ENCODE results near the gene KLHDC8A.

Gene KLHDC8A

GRCh38 chr1:205396967-205397616, 40.4 kb upstream of the KLHDC8A start:
- Histone ChIP-seq H3K79me1 (ENCODE audit: low read depth, low read length) (no peaks in the 10 kb centered on the region), H2BK120ac (ENCODE audit: low read depth, low read length) (no peak overlapping the region), H2BK5ac (ENCODE audit: low read length) (no peak overlapping the region), H2AFZ (ENCODE audit: low read length) (no peak overlapping the region), H3K27me3 (ENCODE audit: control insufficient read depth in 3 of 3, insufficient read depth in 3 of 3, low read depth in 1 of 3, low read length in 3 of 3) (peaks cover 0 to 3% (median 0%) of the 10 kb centered on the region in 3 experiments), H2BK12ac (ENCODE audit: low read length) (no peak overlapping the region), H3K36me3 (replicated peaks in 1 of 2; ENCODE audit: control insufficient read depth in 2 of 2, insufficient read depth in 2 of 2, low read length in 2 of 2) (peaks cover 0 to 4% of the 10 kb centered on the region in 2 donors), H3K23ac (ENCODE audit: low read depth, low read length, poor library complexity) (no peak overlapping the region), H3K4me1 (ENCODE audit: control insufficient read depth in 2 of 2, insufficient read depth in 1 of 2, low read depth in 1 of 2, low read length in 2 of 2) (no peaks in the 10 kb centered on the region), H3K9me3 (replicated peaks in 1 of 2; ENCODE audit: control insufficient read depth in 2 of 2, insufficient read depth in 1 of 2, low read depth in 1 of 2, low read length in 2 of 2) (peaks cover 0 to 2% of the 10 kb centered on the region in 2 donors), H2AK5ac (ENCODE audit: low read depth, low read length) (no peak overlapping the region), H3K4me2 (ENCODE audit: insufficient read depth, low read length, poor library complexity, severe bottlenecking) (no peak overlapping the region), H4K8ac (ENCODE audit: low read depth, low read length) (no peak overlapping the region), H4K91ac (ENCODE audit: low read depth, low read length, poor library complexity) (no peak overlapping the region), H3K4me3 (ENCODE audit: low read length in 2 of 2) (no peak overlapping the region), H3K27ac (replicated peaks; ENCODE audit: low read length) (no peak overlapping the region), H3K14ac (ENCODE audit: low read length) (no peak overlapping the region), H2BK15ac (ENCODE audit: low read length) (no peak overlapping the region), H3K9ac (ENCODE audit: low read depth, low read length, poor library complexity) (no peak overlapping the region), H3K18ac (ENCODE audit: low read length) (no peak overlapping the region), H3K4ac (ENCODE audit: low read length) (no peak overlapping the region)
- DNase-seq (ENCODE audit: low spot score): peak; percentile 47
- no CpG with 5 or more reads among the region's 6 CpGs for WGBS, 2 donors (ENCODE audit: extremely low coverage in 2 of 2, insufficient read length in 2 of 2, insufficient replicate concordance in 1 of 2)

GRCh38 chr1:205395616-205396015, 38.9 kb upstream of the KLHDC8A start:
- H2BK12ac ChIP-seq (ENCODE audit: low read length): no peak overlapping the region
- H3K9me3 ChIP-seq (replicated peaks in 1 of 2; ENCODE audit: control insufficient read depth in 2 of 2, insufficient read depth in 1 of 2, low read depth in 1 of 2, low read length in 2 of 2): peaks cover 0 to 2% of the 10 kb centered on the region in 2 donors
- no peak overlapping the region for H2BK5ac ChIP-seq (ENCODE audit: low read length)
- no peak overlapping the region for H2BK120ac ChIP-seq (ENCODE audit: low read depth, low read length)
- DNase-seq (ENCODE audit: low spot score): no peak
- H2BK15ac ChIP-seq (ENCODE audit: low read length): no peak overlapping the region
- no peak overlapping the region for H3K14ac ChIP-seq (ENCODE audit: low read length)
- WGBS, 2 donors (ENCODE audit: extremely low coverage in 2 of 2, insufficient read length in 2 of 2, insufficient replicate concordance in 1 of 2): no CpG with 5 or more reads among the region's 3 CpGs
- peaks cover 0 to 5% (median 0%) of the 10 kb centered on the region in 3 experiments for H3K27me3 ChIP-seq (ENCODE audit: control insufficient read depth in 3 of 3, insufficient read depth in 3 of 3, low read depth in 1 of 3, low read length in 3 of 3)
- no peak overlapping the region for H3K23ac ChIP-seq (ENCODE audit: low read depth, low read length, poor library complexity)
- no peak overlapping the region for H3K4me3 ChIP-seq (ENCODE audit: low read length in 2 of 2)
- no peak overlapping the region for H4K91ac ChIP-seq (ENCODE audit: low read depth, low read length, poor library complexity)
- no peak overlapping the region for H2AFZ ChIP-seq (ENCODE audit: low read length)
- no peak overlapping the region for H3K4me2 ChIP-seq (ENCODE audit: insufficient read depth, low read length, poor library complexity, severe bottlenecking)
- no peaks in the 10 kb centered on the region for H3K79me1 ChIP-seq (ENCODE audit: low read depth, low read length)
- no peak overlapping the region for H4K8ac ChIP-seq (ENCODE audit: low read depth, low read length)
- H3K9ac ChIP-seq (ENCODE audit: low read depth, low read length, poor library complexity): no peak overlapping the region
- H3K4ac ChIP-seq (ENCODE audit: low read length): no peak overlapping the region
- no peaks in the 10 kb centered on the region for H3K4me1 ChIP-seq (ENCODE audit: control insufficient read depth in 2 of 2, insufficient read depth in 1 of 2, low read depth in 1 of 2, low read length in 2 of 2)
- peaks cover 0 to 4% of the 10 kb centered on the region in 2 donors for H3K36me3 ChIP-seq (replicated peaks in 1 of 2; ENCODE audit: control insufficient read depth in 2 of 2, insufficient read depth in 2 of 2, low read length in 2 of 2)
- no peak overlapping the region for H3K18ac ChIP-seq (ENCODE audit: low read length)
- no peak overlapping the region for H3K27ac ChIP-seq (replicated peaks; ENCODE audit: low read length)
- no peak overlapping the region for H2AK5ac ChIP-seq (ENCODE audit: low read depth, low read length)

- Histone ChIP-seq H3K36me3 (replicated peaks in 1 of 2; ENCODE audit: control insufficient read depth in 2 of 2, insufficient read depth in 2 of 2, low read length in 2 of 2) (no peaks in the 10 kb centered on the region), H4K91ac (ENCODE audit: low read depth, low read length, poor library complexity) (no peak overlapping the region), H2BK120ac (ENCODE audit: low read depth, low read length) (no peak overlapping the region), H3K27me3 (ENCODE audit: control insufficient read depth in 3 of 3, insufficient read depth in 3 of 3, low read depth in 1 of 3, low read length in 3 of 3) (peaks cover 0 to 4% (median 0%) of the 10 kb centered on the region in 3 experiments), H2AFZ (ENCODE audit: low read length) (no peak overlapping the region), H2BK15ac (ENCODE audit: low read length) (no peak overlapping the region), H3K4ac (ENCODE audit: low read length) (no peak overlapping the region), H3K4me3 (ENCODE audit: low read length in 2 of 2) (no peak overlapping the region), H3K18ac (ENCODE audit: low read length) (no peak overlapping the region), H4K8ac (ENCODE audit: low read depth, low read length) (no peak overlapping the region), H3K4me2 (ENCODE audit: insufficient read depth, low read length, poor library complexity, severe bottlenecking) (no peak overlapping the region), H3K4me1 (ENCODE audit: control insufficient read depth in 2 of 2, insufficient read depth in 1 of 2, low read depth in 1 of 2, low read length in 2 of 2) (no peaks in the 10 kb centered on the region), H3K27ac (replicated peaks; ENCODE audit: low read length) (no peak overlapping the region), H2BK5ac (ENCODE audit: low read length) (no peak overlapping the region), H3K79me1 (ENCODE audit: low read depth, low read length) (no peaks in the 10 kb centered on the region), H3K23ac (ENCODE audit: low read depth, low read length, poor library complexity) (no peak overlapping the region), H3K9me3 (replicated peaks in 1 of 2; ENCODE audit: control insufficient read depth in 2 of 2, insufficient read depth in 1 of 2, low read depth in 1 of 2, low read length in 2 of 2) (peaks cover 0 to 2% of the 10 kb centered on the region in 2 donors), H3K9ac (ENCODE audit: low read depth, low read length, poor library complexity) (no peak overlapping the region), H2AK5ac (ENCODE audit: low read depth, low read length) (no peak overlapping the region), H3K14ac (ENCODE audit: low read length) (no peak overlapping the region), H2BK12ac (ENCODE audit: low read length) (no peak overlapping the region)
- WGBS, 2 donors (ENCODE audit: extremely low coverage in 2 of 2, insufficient read length in 2 of 2, insufficient replicate concordance in 1 of 2): no CpG with 5 or more reads among the region's 1 CpG
- DNase-seq (ENCODE audit: low spot score): no peak
These were observed 35.9 kb upstream of the KLHDC8A start for GRCh38 chr1:205392650-205393049.

GRCh38 chr1:205391386-205391785, 34.7 kb upstream of the KLHDC8A start:
- Histone ChIP-seq H2BK12ac (ENCODE audit: low read length) (no peak overlapping the region), H3K9me3 (replicated peaks in 1 of 2; ENCODE audit: control insufficient read depth in 2 of 2, insufficient read depth in 1 of 2, low read depth in 1 of 2, low read length in 2 of 2) (peaks cover 0 to 2% of the 10 kb centered on the region in 2 donors), H3K4me2 (ENCODE audit: insufficient read depth, low read length, poor library complexity, severe bottlenecking) (no peak overlapping the region), H2BK120ac (ENCODE audit: low read depth, low read length) (no peak overlapping the region), H2AK5ac (ENCODE audit: low read depth, low read length) (no peak overlapping the region), H4K8ac (ENCODE audit: low read depth, low read length) (no peak overlapping the region), H3K9ac (ENCODE audit: low read depth, low read length, poor library complexity) (no peak overlapping the region), H2BK5ac (ENCODE audit: low read length) (no peak overlapping the region), H2BK15ac (ENCODE audit: low read length) (no peak overlapping the region), H4K91ac (ENCODE audit: low read depth, low read length, poor library complexity) (no peak overlapping the region), H2AFZ (ENCODE audit: low read length) (no peak overlapping the region), H3K4ac (ENCODE audit: low read length) (no peak overlapping the region), H3K4me1 (ENCODE audit: control insufficient read depth in 2 of 2, insufficient read depth in 1 of 2, low read depth in 1 of 2, low read length in 2 of 2) (no peaks in the 10 kb centered on the region), H3K23ac (ENCODE audit: low read depth, low read length, poor library complexity) (no peak overlapping the region), H3K27me3 (ENCODE audit: control insufficient read depth in 3 of 3, insufficient read depth in 3 of 3, low read depth in 1 of 3, low read length in 3 of 3) (peaks cover 0 to 10% (median 0%) of the 10 kb centered on the region in 3 experiments), H3K18ac (ENCODE audit: low read length) (peak overlapping the region; percentile 72), H3K14ac (ENCODE audit: low read length) (no peak overlapping the region), H3K27ac (replicated peaks; ENCODE audit: low read length) (no peak overlapping the region), H3K4me3 (ENCODE audit: low read length in 2 of 2) (no peak overlapping the region), H3K36me3 (replicated peaks in 1 of 2; ENCODE audit: control insufficient read depth in 2 of 2, insufficient read depth in 2 of 2, low read length in 2 of 2) (no peaks in the 10 kb centered on the region), H3K79me1 (ENCODE audit: low read depth, low read length) (no peaks in the 10 kb centered on the region)
- WGBS, 2 donors (ENCODE audit: extremely low coverage in 2 of 2, insufficient read length in 2 of 2, insufficient replicate concordance in 1 of 2): no CpG with 5 or more reads among the region's 7 CpGs
- no peak for DNase-seq (ENCODE audit: low spot score)

Measured in neuronal stem cell (in vitro differentiated cells).